ENCODE measurements around the gene TNS3.

The TNS3 gene

DNA sequence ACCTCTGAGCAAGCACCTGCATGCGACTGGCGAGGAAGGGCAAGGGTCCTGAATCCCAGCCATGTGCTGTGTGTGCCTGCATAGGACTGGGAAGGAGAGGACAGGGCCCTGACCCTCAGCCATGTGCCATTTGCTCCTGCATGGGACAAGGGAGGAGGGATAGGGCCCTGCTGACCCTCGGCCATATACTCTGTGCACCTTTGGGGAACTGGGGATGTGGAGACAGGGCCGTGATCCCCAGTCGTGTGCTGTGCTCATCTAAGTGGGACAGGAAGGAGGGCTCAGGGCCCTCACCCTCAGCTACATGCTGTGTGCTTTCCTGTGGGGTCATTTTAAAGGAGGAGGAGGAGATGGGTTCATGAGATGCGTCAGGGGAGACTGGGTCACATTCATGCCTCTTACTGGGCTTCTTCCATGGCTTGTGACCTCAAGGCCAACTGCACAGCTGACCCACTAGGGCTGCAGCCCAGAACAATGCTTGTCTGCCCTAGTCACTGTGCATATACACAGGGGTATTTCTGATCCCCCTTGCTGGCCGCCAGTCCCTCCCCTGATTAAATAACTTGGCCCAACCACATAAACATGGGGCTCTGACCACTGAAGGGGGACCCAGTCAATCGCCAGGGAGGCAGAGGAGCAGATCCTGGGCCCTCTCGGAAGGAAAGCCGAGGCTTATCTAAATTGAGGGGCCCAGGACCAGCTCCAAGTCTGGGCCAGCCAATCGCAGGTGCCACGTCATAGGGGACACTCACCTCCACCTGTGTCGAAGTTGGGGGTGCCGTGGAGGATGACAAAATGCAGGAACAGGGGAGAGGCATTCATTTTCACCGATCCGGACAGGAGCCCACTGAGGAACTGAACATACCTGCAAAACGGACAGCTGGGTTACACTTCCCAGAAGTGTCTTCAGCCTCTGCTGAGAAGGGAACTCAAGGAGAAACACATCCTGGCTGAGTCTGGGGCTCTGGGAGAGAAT, 167.3 kb downstream of the TNS3 start:
- H3K4me3 ChIP-seq (ENCODE audit: low read depth, low read length), result no peak overlapping the region

DNA sequence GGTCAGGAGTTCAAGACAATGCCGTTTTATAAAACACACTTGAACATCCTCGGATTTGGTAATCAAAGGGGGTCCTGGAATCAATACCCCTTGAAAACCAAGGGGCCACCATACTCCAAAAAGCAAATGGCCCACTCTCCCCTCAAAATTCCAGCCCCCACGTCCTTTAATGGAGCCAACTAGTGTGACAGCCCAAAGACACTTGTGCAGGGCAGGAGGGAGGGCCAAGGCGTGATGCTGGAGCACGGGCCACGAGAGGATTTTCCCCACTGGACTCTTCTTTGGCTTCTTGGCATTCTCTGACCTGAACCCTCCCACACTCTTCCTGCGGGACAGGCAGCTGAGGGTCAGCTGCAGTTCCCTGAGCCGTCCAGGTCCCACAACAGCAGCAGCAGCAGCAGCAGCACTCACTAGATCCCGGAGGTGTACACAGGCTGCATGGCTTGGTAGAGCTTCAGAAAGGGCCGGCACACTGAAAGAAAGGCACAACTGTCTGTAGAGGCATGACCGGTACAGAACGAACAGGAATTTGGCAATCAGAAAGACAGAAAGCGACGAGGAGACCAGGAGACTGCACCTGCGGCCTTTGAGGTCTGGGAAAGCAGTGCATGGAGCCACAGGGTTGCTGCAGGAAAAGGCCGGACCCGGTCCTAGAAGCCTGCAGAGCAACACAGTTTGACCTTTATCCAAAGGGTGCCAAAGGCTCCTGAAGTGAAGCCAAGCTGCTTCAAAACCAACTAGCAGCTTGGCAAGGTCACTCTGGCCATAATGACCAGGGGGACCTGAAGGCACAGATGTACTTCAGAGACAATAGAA, 168.2 kb downstream of the TNS3 start:
- H3K4me3 ChIP-seq (ENCODE audit: low read depth, low read length), result no peak overlapping the region

DNA sequence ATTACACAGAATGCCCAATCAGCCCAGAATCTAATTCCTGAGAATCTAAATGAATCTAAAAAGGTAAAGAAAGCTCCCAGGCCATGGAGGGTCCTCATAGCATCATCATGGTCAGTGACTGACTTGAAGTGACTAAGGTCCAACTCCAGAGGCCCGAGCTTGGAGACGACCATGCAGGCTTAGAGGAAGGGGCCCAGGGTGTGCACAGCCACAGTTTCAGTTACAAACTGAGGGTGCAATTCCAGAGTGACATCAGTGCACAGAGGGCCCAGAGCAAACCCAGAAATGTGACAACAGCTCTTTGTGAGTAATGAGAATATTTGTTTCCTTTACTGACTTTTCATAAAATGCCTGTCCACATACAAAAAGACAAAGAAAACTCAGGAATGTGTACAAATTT, 170.0 kb downstream of the TNS3 start:
- no peak overlapping the region for H3K4me3 ChIP-seq (ENCODE audit: low read depth, low read length)

DNA sequence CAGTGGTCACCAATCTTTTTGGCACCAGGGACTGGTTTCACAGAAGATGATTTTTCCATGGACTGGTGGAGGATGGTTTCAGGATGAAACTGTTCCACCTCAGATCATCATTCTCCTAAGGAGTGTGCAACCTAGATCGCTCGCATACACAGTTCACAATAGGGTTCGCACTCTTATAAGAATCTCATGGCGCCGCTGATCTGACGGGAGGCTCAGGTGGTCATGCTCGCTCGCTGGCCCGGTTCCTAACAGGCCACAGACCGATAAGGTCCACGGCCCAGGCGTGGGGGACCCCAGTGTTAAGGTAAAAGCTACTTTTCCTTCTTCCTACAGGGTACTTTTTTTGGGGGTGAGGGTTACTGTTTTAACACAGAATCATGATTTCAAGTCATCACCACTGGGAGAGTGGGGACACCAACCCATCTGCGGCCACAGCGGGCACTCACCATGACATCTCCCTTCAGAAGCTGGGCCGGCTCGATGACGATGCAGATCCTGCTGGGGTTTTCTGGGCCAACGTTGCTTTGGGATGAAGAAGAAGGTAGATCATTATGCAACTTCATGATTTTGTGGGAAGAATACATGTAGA, 170.5 kb downstream of the TNS3 start:
- no peak overlapping the region for H3K4me3 ChIP-seq (ENCODE audit: low read depth, low read length)

DNA sequence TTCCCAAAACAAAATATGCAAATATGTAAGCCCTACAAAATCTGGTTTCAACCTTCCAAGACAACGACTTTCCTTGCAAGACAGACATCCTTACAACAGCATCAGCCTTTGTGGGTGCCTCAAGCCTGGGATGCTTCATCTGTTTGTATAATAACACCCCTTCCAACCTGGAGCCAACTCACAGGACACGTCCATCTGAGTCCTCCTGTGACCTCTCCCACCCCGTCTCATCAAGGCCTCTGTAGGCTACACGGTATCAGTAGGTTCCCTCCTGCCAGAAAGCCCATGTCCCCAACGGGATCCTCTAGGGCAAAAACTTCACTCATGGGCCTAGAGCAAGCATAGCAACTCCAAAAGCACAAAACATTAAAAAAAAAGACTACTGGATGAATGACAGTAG, 173.2 kb downstream of the TNS3 start:
- no peak overlapping the region for H3K4me3 ChIP-seq (ENCODE audit: low read depth, low read length)

DNA sequence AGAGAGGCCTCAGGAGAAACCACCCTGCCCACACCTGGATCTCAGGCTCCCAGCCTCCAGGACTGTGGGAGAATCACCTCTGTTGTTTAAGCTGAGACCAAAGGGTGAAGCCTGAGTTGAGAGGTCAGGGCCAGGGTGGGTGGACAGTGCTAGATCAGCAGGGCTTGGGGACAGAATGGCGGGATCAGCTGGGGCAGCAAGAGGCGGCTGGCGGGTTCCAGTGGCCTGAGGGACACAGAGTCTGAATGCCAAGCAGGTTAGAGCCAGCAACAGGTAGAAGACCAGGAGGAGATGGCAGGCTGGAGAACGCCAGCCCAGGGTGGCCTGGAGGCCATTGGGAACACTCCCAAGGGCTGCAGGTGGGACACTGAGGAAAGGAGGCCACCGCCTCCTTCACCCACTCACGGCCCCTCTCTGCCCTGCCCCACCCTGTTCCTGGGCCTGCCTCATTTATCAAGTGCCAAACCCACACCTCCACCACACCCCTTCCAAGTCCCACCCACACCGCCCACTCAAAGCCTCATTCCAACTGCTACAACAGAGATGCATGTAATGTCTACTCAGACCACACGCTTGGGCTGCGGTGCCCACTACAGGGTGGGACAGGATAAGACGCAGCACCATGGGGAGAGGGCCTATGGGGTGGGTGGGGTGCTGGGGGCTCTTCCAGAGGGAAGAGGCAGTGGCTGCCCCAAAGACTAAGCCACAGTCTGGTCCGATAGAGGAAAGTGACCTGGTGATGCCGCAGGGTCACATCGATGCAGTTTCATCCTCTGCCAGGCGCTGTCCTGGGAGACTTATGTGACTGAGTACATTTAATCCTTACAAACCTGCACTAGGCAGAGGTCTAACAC, 173.9 kb downstream of the TNS3 start:
- no peak overlapping the region for H3K4me3 ChIP-seq (ENCODE audit: low read depth, low read length)

DNA sequence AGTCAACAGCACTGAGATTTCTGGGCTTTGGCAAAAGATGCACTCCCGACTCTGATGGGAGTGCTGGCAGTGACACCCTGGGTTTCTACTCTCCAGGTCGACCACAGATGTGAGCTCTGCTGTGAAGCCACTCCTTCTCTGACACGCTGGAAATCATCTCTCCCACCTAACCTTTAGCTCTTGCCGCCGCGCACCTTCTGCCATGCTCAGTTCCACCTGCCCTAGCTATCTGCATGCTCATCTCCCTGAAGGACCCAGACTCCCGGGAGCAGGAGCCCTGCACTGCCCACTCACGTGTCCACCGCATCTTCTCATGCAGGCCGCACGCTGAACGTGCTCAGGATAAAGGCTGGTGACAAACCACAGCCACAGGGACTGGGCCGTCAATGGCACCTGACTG, 174.8 kb downstream of the TNS3 start:
- H3K4me3 ChIP-seq (ENCODE audit: low read depth, low read length), result no peak overlapping the region

DNA sequence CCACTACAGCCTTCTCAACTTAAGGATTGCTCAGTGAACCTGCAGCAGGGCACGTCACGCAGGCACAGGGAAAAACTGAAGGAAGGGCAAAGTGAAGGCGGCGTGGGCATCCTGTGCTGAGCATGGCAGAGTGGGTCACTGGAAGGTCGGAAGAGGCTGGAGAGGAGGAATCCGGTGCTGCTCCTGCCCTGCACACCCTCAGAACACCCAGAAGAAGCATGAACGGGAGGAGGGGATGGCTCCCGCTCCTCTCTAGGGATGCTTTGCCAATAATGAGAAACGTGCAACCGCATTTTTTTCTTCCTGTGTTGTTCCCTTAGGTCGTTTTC, 175.1 kb downstream of the TNS3 start:
- H3K4me3 ChIP-seq (ENCODE audit: low read depth, low read length), result no peak overlapping the region

DNA sequence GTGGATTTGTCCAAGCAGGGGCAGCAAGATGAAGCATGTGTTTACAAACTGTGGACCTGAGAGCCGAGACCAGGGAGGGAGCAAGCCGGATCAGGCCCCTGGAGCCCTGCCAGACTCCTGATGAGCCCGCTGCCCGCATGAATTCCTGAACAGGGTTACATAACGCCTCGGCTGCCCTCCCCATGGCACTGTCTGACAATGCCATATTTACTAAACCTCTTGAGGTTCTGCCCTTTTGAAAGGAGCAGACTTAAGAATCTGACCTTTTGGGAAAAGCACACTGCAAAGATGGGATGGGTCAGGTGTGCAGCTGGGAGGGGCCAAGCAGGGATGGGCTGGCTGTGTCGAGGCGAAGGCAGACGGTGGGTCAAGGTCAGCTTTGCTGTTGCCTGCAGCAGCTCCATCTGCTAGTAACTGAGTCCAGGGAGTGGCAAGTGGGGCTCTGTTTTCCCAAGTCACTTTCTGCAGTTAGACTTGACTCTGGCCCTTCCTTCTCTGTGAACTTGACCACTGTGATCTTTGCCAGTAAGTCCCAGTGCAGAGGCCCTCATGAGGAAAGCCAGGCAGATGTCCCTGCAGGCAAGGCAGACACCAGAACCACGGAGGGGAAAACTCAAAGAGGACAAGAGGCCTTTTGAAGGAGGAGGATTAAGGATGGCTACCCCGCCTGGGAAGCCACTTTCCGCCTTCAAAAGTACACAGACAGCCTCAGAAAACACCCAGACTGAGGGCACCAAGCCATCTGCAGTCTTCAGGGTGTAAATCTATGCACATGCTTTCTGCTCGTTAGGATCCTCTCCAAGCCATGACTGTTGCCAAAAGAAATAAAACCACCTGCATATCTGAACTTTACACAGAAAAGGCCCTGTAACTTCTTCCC, 175.8 kb downstream of the TNS3 start:
- no peak overlapping the region for H3K4me3 ChIP-seq (ENCODE audit: low read depth, low read length)

DNA sequence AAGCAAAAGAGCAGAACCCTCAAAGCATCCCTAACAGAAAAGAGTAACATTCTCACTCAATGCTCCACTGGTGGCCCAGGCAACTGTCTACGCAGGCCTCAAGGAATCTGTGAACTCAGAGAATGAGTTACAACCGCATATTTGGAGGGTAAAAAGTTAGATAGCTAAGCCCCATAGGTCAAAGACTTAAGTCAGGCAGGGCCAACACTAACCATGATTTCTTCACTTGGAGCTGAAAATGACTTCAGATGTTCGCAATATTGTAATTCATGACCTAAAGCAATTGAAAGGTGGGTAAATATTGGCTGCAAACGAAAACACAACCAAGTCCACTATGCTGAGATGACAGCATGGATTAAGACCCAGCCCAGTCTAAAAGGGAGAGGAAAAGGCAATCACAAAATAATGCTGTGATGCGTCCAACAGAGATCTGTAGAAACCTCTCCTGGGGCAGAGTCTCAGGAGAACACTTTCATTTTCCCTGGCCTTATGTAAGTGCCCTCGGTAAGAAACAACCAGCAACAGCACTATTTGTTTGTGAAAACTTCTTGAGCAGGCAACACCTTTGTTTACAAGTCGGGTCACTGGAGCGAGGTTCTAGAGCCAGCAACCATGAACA, 176.5 kb downstream of the TNS3 start:
- no peak overlapping the region for H3K4me3 ChIP-seq (ENCODE audit: low read depth, low read length)

DNA sequence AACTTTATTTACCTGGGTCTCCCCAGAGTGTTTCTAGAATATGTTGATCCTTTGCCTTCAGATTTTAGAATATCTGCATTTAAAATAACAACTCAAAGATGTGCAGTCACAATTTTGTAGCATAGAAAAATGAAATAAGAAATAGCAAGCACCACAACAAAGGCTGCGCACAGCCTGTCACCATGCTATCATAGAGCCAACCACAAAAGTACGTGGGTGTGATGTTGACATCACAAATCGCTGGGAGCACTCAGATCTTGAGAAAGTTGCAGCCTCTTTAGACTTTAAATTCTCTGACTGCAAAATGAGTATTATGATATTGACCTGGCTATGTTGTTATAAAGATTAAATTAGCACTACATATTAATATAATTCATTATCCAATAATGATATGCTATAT, 177.9 kb downstream of the TNS3 start:
- no peak overlapping the region for H3K4me3 ChIP-seq (ENCODE audit: low read depth, low read length)

DNA sequence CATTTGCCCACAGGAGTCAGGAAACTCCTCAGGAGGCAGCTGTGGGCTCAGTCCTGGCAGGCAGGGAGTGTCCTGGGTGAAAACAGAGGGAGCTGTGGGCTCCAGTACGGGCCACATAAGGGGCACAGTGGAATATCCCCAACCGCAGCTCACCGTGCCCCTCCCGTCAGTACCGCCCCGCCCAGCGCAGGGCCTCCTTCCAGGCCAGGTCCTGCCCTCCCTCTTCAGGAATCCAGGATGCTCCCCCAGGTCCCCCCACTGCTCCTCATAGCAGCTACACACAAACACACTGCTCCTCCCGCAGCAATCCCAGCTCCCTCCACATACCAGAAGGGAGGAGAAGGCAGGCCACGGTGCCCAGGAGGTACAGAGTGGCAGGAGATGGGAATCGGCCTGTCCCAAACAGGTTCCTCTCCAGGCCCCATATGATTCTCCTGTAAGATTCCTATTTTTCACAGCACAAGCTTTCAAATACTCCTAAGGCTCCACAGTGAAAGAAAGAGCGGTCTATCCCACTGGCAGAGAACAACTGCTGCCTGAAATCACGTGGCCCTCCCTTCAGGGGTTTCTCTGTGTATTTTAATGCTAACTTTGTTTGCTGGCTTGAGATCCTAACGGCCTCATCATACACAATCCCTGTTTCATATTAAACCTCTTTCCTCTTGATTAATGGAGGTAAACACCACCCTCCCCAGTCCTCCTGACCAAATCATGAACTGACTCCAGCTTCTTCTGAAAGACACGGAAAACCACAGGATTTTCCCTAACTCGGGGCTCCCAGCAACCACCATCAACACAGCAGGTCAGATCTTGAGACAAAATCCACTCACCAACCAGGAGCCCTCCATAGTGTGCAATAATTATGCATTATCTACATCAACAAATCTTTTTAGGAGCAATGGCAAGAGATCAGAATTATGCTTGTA, 178.7 kb downstream of the TNS3 start:
- no peak overlapping the region for H3K4me3 ChIP-seq (ENCODE audit: low read depth, low read length)

DNA sequence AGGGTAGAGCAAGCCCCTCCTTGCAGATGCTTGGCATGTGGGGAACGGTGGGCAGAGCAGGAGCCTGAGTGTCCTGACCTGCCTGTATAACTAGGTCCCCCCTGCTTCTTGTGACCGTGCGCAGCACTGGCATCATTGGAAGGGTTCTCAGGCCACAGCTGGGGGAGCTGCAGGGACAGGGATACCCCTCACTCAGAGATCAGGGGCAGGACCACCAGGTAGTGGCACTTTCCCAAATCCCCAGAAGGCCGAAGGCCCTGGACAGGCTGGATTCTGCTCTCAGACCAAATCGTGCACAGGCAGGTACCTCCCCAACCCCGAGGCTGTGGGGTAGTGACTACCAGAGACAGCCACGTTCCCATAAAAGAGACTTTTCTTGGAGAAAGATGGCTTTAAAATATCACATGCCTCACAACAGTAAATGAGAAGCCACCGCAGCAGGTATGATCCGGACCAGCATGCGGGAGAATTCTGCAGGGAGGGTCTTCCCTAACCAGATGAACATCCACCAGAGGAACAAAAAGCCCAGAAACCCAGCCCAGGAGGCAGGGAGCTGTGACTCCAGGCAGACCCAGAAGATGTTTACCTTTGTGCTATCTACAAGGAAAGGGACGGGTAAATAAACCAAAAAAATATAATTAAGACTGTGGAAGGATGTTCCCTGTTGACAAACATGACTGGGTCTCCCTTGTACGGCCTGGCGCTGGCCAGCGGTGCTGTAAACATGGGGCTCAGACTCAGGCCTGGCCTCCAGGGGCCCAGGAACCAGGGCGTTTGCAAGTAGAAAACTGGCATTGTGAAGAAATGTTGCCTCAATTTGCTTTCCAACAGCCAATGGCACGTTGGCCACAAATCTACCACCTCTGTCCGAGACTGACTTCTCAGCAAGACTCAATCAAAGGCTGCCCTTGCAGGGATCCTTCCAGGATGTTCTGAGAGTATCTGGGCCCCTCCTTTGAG, 180.0 kb downstream of the TNS3 start:
- H3K4me3 ChIP-seq (ENCODE audit: low read depth, low read length), result no peak overlapping the region

DNA sequence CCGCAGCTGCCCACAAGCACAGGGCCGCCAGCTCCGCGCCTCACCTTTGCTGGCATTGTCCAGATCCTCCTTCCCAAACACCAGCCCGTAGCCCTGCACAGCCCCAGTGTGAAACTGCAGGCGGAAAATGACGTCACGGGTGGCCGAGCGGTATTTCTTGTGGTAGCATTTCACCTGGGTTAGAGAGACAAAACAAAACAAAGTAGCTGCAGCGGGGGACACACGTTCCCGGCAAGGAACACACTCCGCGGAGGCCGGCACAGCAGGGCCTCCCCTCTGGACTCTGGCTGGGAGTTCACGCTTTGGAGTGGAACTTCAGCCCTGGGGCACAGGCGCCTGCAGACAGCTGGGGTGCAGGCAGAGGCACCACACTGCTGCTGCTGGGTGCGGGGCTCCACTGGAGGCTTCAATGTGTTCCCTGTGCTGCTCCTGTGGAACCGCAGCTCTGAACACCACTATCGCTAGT, 181.1 kb downstream of the TNS3 start:
- no peak overlapping the region for H3K4me3 ChIP-seq (ENCODE audit: low read depth, low read length)

DNA sequence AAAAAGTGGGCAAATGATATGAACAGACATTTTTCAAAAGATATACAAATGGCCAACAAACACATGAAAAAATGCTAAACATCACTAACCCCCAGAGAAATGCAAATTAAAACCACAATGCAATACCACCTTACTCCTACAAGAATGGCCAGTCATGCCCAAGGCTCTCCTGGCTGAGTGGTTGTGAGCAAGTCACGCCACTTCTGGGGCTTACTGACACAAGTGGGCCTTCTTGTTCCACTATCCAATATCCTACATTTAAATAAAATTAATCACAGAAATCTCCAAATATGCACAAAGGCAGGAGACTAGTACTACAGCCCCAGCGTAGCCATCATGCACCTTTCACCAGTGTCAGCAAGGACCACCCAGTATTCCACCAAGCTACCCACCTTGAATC, 181.9 kb downstream of the TNS3 start:
- H3K4me3 ChIP-seq (ENCODE audit: low read depth, low read length), result no peak overlapping the region

DNA sequence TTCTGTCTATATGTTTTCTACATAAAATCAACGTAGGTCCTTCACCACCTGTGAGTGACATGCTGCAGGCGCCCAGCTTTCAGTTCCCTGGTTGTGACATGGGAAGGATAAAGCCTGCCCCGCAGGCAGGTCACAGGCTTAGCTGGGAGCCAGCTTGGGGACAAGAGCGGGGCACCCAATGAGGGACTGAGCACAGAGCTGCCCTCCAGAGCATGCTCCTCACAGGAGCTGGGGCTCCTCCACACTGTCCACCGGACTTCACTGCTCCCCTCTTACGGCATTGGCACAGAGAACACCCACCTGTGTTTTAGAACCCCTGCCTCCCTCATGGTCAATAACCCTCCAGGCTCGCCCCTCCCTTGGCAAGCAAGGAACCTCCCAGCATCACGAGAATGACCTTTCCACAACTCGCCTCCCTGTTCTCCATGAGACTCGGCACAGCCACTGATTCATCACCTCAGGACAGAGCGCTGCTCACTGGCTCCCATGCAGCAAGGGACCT, 187.1 kb downstream of the TNS3 start:
- H3K4me3 ChIP-seq (ENCODE audit: low read depth, low read length), result no peak overlapping the region

DNA sequence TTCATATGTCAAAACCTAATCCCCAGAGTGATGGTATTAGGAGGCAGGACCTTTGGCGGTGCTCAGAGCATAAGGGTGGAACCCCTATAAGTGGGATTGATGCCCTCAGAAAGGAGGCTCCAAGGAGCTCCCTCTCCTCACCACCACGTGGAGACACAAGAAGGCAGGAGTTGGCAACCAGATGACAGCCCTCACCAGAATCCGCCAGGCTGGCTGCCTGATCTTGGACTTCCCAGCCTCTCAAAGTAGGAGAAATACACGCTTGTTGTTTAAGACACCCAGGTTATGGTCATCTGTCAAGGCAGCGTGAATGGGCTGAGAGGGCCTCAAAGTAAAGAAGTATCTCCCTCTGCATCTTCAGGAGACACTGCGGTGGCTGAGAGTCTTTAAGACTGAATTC, 187.7 kb downstream of the TNS3 start:
- H3K4me3 ChIP-seq (ENCODE audit: low read depth, low read length), result no peak overlapping the region

Data from iPS-11a (cell line).